Mesothelial cell of epicardium (in vitro differentiated cells): ENCODE measurements around the gene ANXA2. TPM values are rescaled to one million over a fixed set of nuclear protein-coding genes. Genes with fewer than 3 reads are reported as not detected.
A peak's percentile ranks its signal among the peaks of the same experiment; 100 is the strongest.

ENCODE experiments used
- DNase-seq, 2 experiments: peaks; one replicate each; pipeline ENCODE4 v3.0.0; 2021; ENCODE audit warnings: low spot score in 2 of 2; ENCODE audit not compliant: unreplicated experiment in 2 of 2
- H3K27ac Mint-ChIP-seq: 2 replicates; pipeline ENCODE4 v1.8.0; 2021; ENCODE audit warnings: mixed read lengths
- H3K27me3 Mint-ChIP-seq: 2 replicates; pipeline ENCODE4 v1.8.0; 2021; ENCODE audit warnings: low read depth, mixed read lengths
- H3K36me3 Mint-ChIP-seq: 2 replicates; pipeline ENCODE4 v1.8.0; 2021; ENCODE audit warnings: mixed read lengths
- H3K4me1 Mint-ChIP-seq: 2 replicates; pipeline ENCODE4 v1.8.0; 2021; ENCODE audit warnings: mixed read lengths
- H3K4me3 Mint-ChIP-seq: 2 replicates; pipeline ENCODE4 v1.8.0; 2021; ENCODE audit warnings: mild to moderate bottlenecking, moderate library complexity, mixed read lengths
- H3K9me3 Mint-ChIP-seq: 2 replicates; pipeline ENCODE4 v1.8.0; 2021; ENCODE audit warnings: mixed read lengths
- CTCF ChIP-seq: fragments of 200-600 bp; sonication (generic); IDR thresholded peaks from one replicate; pipeline ENCODE4 v1.5.0; 2021; ENCODE audit warnings: antibody characterized with exemption; ENCODE audit not compliant: unreplicated experiment
- total RNA-seq: library from RNA; stranded (reverse); gene quantifications from 3 replicates; pipeline ENCODE4 v1.2.1, GENCODE V29; 2021

Gene ANXA2
- total RNA-seq, 1 donor from 2014 or later = 1,040 TPM

GRCh38 chr15:60374209-60374608 is 23.6 kb downstream of the ANXA2 start:
- H3K27me3 Mint-ChIP-seq = no peaks in the 10 kb centered on the region
- DNase-seq = no peak
- H3K36me3 Mint-ChIP-seq = peaks cover 47% of the 10 kb centered on the region
- TF ChIP-seq CTCF = no peak
- peaks cover 79% of the 10 kb centered on the region for H3K4me1 Mint-ChIP-seq
- peak overlapping the region; percentile 97 for H3K27ac Mint-ChIP-seq
- no peaks in the 10 kb centered on the region for H3K9me3 Mint-ChIP-seq
- H3K4me3 Mint-ChIP-seq = no peak overlapping the region

GRCh38 chr15:60373745-60374144 is 24.0 kb downstream of the ANXA2 start:
- DNase-seq = no peak
- Mint-ChIP-seq H3K9me3 (no peaks in the 10 kb centered on the region), H3K4me1 (peaks cover 79% of the 10 kb centered on the region), H3K36me3 (peaks cover 49% of the 10 kb centered on the region), H3K27me3 (no peaks in the 10 kb centered on the region), H3K27ac (peak overlapping the region; percentile 97), H3K4me3 (no peak overlapping the region)
- TF ChIP-seq CTCF = no peak

- H3K4me1 Mint-ChIP-seq = peaks cover 79% of the 10 kb centered on the region
- peaks cover 54% of the 10 kb centered on the region for H3K36me3 Mint-ChIP-seq
- no peaks in the 10 kb centered on the region for H3K27me3 Mint-ChIP-seq
- peak overlapping the region; percentile 97 for H3K27ac Mint-ChIP-seq
- no peak overlapping the region for H3K4me3 Mint-ChIP-seq
- no peak for DNase-seq
- TF ChIP-seq CTCF = no peak
- no peaks in the 10 kb centered on the region for H3K9me3 Mint-ChIP-seq
Observed at GRCh38 chr15:60373327-60373726, 24.5 kb downstream of the ANXA2 start.

- no peak for DNase-seq
- TF ChIP-seq CTCF = no peak
- H3K4me1 Mint-ChIP-seq = peaks cover 77% of the 10 kb centered on the region
- H3K27ac Mint-ChIP-seq = peak overlapping the region; percentile 97
- H3K27me3 Mint-ChIP-seq = no peaks in the 10 kb centered on the region
- no peak overlapping the region for H3K4me3 Mint-ChIP-seq
- H3K9me3 Mint-ChIP-seq = no peaks in the 10 kb centered on the region
- H3K36me3 Mint-ChIP-seq = peaks cover 52% of the 10 kb centered on the region
Observed at GRCh38 chr15:60372756-60373155, 25.0 kb downstream of the ANXA2 start.

GRCh38 chr15:60372227-60372626 is 25.6 kb downstream of the ANXA2 start:
- Mint-ChIP-seq H3K4me3 (no peak overlapping the region), H3K36me3 (peaks cover 51% of the 10 kb centered on the region), H3K9me3 (no peaks in the 10 kb centered on the region), H3K4me1 (peaks cover 75% of the 10 kb centered on the region), H3K27me3 (no peaks in the 10 kb centered on the region), H3K27ac (peak overlapping the region; percentile 97)
- no peak for TF ChIP-seq CTCF
- DNase-seq = no peak
